ENCODE results near the gene ELOA.
"Not testable (repeated sequence)": the region's sequence is repeated elsewhere in the genome, so short reads cannot be mapped to it uniquely, and the experiment has no call there.

The ELOA gene

DNA sequence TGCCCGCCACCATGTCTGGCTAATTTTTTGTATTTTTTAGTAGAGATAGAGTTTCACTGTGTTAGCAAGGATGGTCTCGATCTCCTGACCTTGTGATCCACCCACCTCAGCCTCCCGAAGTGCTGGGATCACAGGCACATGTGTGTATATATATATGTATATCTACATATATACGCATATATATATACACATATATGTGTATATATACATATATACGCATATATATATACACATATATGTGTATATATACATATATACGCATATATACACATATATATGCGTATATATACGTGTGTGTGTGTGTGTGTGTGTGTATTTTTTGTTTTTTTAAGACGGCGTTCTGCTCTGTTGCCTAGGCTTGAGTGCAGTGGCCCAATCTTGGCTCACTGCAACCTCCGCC lies 39.9 kb downstream of the ELOA start:
- DNase-seq (ENCODE audit: low spot score) = not testable (repeated sequence)

- DNase-seq (ENCODE audit: low spot score) = no peak
These were observed 41.6 kb downstream of the ELOA start for GRCh38 chr1:23784846-23785245.

GRCh38 chr1:23787701-23788100 lies 44.4 kb downstream of the ELOA start:
- no peak for DNase-seq (ENCODE audit: low spot score)

GRCh38 chr1:23788695-23789094 lies 45.4 kb downstream of the ELOA start:
- no peak for DNase-seq (ENCODE audit: low spot score)

GRCh38 chr1:23790696-23791515 lies 47.6 kb downstream of the ELOA start, which contains the start of gene LYPLA2:
Gene LYPLA2, plus strand, starts transcription at chr1:23791145. Its CDS starts 1,538 bp downstream, at chr1:23792683.
- DNase-seq (ENCODE audit: low spot score) = peak; percentile 91

- no peak for DNase-seq (ENCODE audit: low spot score)
These were observed 48.3 kb downstream of the ELOA start for GRCh38 chr1:23791516-23792047.

GRCh38 chr1:23792151-23792945 lies 49.1 kb downstream of the ELOA start:
- DNase-seq (ENCODE audit: low spot score) = no peak

- no peak for DNase-seq (ENCODE audit: low spot score)
These were observed 49.9 kb downstream of the ELOA start for GRCh38 chr1:23793018-23793781.

DNA sequence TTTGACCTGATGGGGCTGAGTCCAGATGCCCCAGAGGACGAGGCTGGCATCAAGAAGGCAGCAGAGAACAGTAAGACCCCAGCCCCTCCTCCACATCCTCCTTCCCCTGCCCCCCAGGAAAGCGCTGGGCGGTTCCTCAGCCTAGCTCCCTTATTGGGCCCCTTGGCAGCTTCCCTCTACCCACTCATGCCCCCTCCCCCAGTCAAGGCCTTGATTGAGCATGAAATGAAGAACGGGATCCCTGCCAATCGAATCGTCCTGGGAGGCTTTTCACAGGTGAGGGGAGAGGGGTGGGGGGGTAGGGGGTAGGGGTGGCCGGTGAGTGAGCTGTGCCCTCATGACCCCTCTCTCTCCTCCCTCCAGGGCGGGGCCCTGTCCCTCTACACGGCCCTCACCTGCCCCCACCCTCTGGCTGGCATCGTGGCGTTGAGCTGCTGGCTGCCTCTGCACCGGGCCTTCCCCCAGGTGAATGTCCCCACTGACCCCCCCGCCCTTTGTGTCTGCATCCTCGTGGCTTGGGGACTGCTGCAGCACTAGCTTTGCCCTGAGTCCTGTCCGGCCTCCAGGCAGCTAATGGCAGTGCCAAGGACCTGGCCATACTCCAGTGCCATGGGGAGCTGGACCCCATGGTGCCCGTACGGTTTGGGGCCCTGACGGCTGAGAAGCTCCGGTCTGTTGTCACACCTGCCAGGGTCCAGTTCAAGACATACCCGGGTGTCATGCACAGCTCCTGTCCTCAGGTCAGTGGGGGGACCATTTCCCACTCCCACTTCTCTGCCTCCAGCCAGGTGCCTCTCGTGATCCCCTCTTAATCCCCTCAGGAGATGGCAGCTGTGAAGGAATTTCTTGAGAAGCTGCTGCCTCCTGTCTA lies 50.8 kb downstream of the ELOA start:
- no peak for DNase-seq (ENCODE audit: low spot score)

DNA sequence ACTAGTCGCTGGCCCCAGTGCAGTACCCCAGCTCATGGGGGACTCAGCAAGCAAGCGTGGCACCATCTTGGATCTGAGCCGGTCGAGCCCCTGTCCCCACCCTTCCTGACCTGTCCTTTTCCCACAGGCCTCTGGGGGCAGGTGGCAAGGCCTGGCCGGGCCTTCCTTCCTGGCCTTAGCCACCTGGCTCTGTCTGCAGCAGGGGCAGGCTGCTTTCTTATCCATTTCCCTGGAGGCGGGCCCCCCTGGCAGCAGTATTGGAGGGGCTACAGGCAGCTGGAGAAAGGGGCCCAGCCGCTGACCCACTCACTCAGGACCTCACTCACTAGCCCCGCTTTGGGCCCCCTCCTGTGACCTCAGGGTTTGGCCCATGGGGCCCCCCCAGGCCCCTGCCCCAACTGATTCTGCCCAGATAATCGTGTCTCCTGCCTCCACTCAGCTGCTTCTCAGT lies 51.5 kb downstream of the ELOA start:
- not testable (repeated sequence) for DNase-seq (ENCODE audit: low spot score)

GRCh38 chr1:23795676-23796465 lies 52.6 kb downstream of the ELOA start:
- DNase-seq (ENCODE audit: low spot score) = no peak

GRCh38 chr1:23796466-23797271 lies 53.4 kb downstream of the ELOA start:
- DNase-seq (ENCODE audit: low spot score) = no peak

DNA sequence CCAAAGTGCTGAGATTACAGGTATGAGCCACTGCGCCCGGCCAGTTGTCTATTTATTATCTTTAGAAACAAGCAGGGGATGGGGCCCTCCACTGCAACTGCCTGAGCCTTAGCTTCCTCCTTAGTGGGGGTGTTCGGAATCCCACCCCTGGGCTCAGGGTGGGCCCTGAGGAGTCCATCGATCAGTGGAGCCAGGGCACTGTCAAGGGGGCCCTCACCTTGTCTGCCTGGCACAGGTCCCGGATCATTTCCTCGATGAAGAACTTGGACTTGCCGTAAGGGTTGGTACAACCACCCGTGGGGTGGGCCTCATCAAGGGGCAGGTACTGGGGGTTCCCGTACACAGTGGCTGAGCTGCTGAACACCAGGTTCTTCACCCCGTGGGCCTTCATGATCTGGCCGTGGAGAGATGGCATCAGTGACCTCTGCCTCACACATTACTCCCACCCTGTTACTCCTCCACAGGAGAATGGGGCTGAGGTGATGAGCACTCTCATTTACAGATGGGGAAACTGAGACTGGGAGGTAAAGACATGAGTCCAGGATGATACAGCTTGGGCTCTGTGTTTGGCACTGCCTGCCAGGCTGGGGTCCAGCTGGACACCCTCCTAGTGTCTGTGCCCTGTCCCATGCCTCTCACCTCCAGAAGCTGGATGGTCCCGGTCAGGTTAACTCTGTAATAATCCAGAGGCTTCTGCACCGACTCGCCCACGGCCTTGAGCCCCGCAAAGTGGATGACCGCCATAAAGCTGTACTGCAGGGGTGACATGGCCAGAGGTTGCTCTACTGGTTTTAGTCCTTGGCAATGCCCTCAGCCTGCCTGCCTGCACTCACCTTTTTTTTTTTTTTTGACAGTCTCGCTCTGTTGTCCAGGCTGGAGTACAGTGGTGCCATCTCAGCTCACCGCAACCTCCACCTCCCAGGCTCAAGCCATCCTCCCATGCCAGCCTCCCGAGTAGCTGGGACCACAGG lies 54.5 kb downstream of the ELOA start:
- DNase-seq (ENCODE audit: low spot score) = no peak

DNA sequence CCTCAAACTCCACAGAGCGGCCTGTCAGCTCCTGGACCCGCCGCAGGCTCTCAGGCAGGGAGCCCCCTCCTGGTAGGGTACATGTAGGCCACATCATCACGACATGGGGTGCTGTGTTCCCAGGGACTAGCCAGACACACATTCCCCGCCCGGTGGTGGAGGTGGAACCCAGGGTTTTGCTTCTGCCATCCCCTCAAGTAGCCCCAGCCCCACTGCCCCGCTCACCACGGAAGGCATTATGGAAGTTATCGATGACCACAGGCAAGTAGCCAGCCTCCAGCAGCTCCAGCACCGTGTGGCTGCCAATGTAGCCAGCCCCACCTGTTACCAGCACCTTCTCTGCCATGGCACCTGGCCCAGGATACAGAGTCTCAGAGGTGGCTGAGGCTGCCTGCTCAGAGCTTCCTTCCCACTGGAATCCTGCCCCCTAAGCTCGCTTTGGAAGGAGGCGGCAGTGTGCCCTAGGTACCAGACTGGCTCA lies 55.4 kb downstream of the ELOA start:
- no peak for DNase-seq (ENCODE audit: low spot score)

DNA sequence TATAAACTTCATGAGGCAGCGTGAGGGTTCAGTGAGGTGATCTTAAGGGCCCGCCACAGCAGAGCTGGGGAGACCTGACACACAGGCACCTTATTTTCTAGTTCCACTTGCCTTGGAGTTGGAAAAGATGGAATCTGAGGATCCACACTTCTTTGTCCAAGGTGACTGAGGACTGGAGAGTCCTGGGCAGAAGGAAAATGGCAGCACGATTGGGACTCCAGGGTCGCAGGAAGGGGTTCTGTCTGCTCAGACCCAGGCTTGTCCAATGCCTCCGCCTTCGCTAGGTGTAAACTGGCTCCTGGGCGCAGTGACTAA lies 55.9 kb downstream of the ELOA start:
- no peak for DNase-seq (ENCODE audit: low spot score)

DNA sequence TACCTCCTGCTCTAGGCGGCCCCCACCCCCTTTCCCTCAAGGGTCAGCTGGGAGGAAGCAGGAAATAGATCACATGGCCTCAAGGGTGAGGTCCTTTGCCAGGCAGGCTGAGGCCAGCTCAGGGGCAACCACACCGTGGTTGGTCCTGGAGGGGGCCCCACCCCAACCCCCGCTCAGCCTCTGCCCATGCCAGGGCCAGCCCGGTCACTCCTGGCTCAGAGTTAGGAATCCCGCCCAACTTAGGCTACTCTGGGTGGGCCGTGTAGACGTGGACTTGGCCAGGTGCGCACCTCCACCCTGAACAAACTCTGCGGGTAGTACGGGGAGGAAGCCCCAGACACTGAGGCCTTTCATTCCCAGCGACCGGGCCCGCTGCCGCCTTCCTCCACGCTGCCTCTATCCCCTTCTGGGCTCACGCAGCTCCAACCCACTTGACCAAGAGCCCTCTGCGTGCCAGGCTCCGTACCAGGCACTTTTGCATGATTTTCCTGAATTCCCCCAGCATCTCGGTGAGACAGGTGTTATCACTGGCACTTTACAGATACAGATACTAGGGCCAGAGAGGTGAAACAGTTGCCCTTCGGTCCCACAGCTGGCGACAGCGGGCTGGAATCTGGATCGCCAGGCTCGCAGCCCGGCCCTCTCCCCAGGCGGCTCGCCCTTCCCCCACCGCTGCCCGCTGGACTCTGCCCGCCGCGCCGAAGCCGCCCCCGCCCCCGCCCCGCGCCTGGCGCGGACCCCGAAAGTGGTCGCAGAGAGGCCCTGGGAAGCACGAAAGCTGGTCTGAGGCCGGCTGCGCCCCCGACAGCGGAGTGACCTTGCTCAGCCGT lies 56.5 kb downstream of the ELOA start:
- no peak for DNase-seq (ENCODE audit: low spot score)
